Measurements from ENCODE around the gene SLC30A10.
"Not testable (repeated sequence)": the region's sequence is repeated elsewhere in the genome, so short reads cannot be mapped to it uniquely, and the experiment has no call there.

SLC30A10 gene

DNA sequence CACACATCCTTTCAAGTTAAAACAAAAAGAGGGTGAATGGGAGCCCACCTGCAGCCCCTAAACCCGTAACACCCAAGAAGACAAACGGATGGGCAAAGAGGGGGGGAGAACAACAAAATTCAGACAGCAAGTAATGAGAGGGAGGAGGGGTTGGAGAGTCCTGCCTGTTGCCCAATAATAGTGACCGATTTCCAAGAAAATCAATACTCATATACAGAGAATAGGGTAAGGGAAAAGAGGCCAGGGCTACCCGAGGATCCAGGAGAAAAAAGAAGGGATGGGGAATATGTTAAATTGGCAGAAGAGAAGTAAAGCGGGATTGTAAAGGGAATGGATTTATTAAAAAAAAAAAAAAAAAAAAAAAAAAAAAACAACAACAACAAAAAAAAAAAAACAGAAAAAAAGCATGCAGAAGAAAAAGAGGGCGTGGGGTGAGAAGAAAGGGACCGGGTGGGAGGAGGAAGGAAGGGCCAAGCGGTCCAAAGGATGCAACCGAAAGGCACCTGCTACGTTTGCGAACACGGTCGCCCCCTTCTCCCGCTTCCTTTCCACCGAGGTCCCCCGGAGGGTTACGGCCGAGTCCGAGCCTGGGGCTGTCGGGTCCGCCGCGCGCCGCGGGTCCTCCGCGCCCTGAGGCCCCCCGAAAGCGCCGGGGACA is 930 bp downstream of the SLC30A10 start:
- FAIRE-seq = no peak

DNA sequence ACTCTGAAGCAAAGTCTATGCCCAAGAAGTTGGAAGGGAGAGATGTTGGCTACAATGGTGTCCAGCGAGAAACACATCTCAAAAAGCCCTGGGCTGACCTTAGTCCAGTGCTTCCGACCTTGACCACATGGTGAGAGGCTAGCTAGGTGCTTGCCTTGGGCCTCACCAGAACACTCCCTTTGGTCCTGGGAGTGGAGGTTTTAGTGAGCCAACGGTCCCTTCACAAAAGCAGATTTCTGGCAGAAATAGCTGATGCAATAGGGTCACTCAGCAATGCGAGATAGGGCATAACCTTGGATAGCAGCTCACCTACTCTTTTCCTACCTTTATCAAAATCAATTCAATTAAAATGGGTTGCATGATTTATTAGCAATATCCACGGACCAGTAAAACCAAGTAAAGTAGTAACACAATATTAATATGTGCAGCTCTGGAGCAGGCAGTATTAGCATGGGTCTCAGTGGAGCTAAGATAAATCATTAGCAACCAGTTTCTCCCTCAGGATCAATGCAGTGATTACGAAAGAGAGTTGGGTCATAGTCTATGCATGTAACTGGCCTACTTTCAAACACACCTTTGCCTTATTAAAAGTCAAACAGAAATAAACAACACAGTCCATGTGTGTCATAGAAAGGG is 1.9 kb downstream of the SLC30A10 start:
- FAIRE-seq = peak; percentile 31

DNA sequence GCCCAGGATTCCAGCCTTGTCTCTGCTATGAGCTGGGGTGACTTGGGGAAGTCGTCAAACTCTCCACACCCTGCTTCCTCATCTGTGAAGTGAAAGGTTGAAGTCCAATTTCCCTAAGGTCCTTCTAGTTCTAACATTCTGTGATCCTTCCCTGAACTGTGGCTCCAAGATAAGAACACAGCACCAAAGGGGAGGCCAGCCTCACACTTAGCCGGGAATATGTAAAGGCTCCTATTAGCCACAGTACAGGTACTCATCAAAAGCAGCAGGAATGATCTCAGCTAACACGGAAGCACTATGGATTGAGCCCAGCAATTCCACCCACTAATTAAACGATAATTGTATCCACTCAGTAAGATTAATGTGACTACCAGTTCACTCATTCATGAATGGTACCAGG is 4.0 kb downstream of the SLC30A10 start:
- FAIRE-seq = peak; percentile 93

DNA sequence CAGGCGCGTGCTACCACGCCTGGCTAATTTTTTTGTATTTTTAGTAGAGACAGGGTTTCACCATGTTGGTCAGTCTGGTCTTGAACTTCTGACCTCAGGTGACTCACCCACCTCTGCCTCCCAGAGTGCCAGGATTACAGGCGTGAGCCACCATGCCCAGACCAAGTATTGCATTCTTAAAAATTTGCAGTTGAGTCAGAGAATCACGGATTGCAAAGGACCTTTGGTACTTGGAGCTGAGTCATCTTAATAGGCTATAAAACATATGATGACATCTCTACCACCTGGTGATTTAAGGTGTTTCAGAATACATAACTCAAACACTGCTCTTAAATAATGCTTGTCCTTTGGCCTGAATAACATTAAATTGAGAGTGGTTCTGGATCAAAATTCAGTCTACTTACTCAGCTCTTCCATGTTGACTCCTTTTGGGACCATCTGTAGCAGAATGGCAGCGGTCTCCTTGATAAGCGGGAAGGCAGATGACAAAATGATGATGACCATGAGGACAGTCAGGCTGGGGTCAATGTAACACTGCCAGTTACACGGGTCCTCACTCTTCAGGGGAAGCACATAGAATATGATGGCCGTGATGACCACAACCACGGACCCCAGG is 10.4 kb downstream of the SLC30A10 start:
- FAIRE-seq = peak; percentile 98

DNA sequence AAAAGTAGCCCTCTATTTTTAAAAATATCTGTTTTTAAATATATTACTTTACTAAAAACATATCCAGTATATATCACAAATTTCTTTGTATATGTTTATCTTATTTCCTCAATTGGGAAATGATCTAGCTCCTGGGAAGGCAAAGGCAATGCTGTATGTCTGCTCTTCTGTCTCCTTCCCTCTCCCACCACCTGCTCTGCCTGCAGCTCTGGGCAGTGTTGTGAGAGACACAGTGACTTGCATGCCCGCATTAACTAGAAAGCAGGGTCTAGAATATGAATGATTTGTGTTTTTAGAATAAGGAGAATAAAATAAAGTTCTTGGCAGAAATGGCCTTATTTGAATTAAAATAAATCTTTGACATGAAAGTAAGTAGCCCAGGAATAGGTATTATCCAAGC is 11.1 kb downstream of the SLC30A10 start:
- no peak for FAIRE-seq

DNA sequence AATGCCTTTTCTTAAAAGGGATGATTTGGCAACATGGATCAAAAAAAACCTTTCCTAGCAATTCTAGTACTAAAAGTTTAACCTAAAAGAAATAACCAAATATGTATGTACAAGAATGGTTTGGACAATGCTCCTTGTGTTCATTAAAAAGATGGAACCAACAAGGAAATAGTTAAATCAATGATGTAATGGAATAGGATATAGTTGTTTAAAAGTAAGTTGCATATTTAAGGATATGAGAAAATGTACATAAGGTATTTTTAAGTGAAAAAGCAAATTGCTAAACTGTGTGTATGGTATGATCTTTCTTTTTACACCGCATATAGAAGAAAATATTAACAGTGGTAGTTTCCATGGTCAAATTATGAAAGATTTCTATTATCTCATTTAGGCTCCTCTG is 12.1 kb downstream of the SLC30A10 start:
- FAIRE-seq = peak; percentile 17

DNA sequence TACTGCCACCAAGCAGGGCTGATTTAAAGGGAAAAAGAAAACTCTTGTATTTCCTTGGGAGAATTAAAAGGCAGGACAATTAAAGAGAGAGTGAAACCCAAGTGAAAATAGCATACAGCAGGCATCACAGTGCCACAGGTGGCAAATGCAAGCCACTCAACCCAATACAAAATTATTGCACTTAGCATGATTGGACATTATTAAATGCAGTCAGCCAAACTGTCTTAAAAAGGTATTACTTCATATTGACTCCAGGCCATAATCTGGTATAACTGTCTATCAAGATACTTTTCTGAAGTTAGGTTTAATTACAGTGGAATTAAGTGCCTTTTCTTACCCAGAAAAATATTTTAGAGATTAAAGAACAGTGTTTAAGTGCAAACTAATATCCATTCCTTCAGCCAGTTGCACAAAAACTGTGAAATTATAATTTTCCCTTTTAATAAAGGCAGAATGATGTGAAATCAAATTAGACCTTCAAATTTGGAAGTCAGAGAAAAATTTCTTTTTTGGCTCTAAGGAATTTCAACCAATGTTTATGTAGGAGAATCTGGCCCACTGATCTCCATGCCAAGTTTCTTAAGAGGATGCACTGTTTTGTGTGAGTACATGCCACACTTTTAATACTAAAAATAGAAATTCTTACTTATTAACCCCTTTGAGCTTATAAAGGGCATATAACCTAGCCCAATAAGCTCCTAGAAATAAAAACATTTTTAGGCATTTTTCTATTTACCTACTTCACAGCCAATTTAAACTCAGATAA is 15.2 kb downstream of the SLC30A10 start:
- FAIRE-seq = peak; percentile 96

DNA sequence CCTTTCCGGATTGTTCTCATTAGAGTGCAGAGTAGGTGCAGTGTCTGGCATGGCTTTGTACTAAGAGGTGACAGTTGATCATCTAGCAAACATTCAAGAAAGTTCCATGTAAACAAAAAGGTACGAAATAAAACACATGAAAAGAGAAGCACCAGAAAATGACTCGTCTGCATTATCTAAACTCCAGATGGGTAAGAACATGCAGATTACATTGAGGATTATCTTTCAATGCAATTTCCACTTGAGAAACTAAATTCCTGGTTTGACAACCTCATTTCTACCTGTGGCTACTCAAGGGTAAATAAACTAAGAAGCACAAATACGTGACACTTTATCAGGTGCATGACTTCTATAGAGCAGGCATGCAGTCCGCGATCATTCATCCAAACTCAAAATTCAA is 17.6 kb downstream of the SLC30A10 start:
- FAIRE-seq = no peak

DNA sequence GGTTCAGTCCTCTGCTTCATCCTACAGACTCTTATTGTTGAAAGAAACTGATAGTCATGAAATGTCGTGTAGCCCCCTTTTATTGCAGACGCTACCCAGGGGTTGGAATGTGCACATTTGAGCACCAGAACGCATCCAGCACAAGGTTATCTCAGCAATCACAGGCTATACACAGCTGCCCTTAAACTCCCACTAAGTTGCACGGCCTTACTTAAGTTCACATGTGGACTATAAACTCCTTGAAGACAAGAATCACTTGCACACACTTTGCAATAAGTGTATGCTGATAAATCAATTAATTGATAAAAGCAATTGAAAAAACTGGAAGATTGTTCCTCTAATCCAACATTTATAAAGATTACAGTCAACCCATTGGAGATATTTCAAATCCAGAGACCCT is 18.9 kb downstream of the SLC30A10 start:
- FAIRE-seq = no peak

DNA sequence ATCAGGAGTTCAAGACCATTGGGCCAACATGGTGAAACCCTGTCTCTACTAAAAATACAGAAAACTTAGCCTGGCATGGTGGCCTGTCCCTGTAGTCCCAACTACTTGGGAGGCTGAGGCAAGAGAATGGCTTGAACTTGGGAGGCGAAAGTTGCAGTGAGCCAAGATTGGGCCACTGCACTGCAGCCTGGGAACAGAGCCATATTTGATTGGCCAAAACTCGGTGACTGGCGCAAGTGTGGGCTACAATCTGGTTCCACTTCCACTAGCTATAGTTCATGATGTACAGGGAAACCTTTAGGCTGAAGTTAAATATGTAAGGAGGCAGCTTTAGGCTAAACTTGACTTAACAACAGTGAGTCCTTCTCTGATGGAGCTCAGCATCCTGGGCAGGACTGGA is 20.2 kb downstream of the SLC30A10 start:
- no peak for FAIRE-seq

DNA sequence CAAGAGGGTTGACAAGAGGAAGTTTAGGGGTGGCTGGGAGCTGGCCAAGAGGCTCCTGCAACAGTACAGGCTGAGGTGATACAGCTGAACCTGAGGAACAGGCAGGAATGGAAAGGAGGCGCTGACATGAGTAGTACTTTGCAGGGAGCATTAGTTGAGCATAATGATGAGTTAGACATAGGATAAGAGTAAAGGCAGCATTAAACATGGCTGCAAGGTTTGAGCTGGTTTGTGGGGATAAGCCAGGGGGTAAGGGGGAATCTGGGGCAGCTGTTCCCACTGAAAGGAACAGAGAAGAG is 20.6 kb downstream of the SLC30A10 start:
- FAIRE-seq = no peak

DNA sequence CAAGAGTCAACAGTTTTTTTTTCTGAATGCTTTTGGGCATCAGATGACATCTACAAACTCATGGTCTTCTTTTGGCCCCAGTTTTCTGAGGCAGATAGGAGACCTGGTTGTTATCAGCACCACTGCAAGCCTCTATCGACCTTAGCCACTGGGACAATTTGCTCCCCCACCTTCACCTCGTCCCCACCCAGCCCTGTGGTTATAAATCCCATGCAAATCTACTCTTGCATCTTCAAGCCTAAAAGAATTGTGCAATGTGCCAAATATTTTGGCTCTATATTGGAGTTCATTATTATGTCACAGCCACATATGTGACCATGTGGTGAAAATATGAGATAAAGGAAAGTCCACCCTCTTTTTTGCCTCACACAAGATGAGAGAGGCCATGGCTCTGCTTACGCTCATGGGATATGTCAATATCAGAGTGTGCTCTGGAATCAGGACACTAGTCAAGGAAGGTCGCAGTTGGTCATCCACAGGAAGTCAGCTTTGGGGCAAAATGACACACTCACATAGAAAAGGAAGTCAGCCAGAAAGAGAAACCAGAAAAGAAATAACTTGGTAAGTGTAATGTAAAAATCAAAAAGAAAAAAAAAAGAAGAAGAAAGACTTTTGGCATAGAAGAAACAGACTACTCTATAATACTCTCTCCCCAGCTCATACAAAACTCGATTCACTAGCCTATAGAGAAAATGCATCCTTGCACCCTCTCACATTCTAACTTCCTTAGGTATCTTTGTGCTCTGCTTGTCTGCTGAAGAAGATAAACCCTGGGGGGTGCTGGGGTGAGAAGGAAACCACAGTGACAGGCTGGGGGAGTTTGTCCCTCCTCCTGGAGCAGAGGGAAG is 21.2 kb downstream of the SLC30A10 start:
- FAIRE-seq = no peak

DNA sequence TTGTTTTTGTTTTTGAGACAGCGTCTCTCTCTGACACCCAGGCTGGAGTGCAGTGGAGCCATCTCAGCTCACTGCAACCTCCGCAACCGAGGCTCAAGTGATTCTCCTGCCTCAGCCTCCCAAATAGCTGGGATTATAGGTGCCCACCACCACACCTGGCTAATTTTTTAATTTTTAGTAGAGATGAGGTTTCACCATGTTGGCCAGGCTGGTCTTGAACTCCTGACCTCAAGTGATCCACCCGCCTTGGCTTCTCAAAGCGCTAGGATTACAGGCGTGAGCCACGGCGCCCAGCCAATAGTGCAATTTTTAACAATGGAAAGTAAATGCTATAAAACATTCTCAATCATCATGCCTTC is 21.8 kb downstream of the SLC30A10 start:
- FAIRE-seq = not testable (repeated sequence)

DNA sequence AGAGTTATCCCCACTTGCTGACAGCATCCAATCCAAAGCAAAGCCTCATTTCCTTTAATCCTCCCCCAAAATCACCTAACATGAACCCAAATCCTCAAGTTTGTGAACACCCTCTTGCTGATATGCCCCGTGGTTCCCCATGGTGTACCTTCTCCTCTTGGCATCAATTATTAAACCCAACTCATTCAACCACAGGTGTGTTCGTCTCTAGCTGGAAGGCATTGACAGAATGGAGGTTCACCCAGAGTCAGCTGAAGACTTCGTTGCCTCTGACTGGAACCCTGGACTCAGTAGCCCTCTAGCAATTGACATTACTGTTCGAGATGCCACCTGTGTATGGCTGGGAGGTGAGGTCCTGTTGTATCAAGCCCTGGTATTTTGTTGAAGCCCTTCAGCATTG is 22.8 kb downstream of the SLC30A10 start:
- no peak for FAIRE-seq

DNA sequence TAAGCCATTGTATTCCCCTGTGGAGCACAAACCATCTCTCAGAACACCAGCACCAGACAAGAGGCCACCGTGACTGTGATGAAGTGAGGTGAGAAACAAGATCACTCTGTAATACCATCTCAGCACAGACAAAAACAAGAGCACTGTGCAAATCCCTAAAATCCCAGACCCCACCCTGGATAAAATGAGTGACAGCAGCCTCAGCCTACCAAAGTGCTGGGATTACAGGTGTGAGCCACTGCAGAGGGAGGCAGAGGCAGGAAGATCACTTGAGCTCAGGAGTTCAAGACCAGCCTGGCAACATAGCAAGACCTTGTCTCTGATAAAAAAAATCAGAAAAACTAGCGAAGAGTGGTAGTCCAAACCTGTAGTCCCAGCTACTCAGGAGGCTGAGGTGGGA is 23.4 kb downstream of the SLC30A10 start:
- no peak for FAIRE-seq

DNA sequence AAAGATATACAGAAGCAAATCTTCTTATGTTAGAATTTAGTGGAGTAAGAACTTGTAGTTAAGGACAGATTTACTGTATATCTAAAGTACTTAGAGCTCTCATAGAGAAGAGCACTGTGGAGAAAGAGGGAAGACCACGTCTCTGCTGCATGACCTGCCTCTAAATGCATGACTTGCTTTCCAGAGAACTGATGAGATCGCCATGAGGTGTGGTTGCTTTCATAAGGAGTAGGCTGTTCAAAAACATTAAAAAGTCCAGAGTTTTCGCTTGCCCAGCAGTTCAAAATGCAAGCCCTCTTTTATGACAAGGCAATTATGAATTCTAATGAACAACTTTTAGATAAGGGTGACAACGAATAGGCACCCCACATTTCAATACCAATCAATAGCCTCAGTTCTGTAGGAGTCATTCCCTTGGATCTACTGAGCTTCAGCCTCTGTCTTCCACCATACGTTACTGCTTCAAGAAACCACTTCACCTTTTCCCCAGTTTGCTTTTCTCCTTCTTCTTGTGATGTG is 24.9 kb downstream of the SLC30A10 start:
- FAIRE-seq = no peak

DNA sequence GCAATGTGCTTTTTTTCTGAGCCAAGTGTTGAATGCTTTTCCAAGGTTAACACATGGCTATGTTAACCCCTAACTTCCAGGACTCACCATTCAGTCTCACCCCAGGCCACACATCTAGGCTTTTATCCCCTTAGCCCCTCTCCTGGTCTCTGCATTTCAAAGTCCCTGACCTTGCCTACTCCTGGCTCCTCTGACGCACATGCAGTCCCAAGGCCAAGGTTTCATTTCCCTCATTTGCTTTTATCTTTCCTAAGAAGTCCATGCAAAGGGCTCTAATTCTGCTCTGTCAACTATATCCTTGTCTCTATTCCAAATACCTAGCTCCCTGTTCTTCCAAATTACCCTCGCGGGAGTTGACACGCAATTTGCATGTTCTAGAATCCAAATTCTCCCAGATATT is 25.4 kb downstream of the SLC30A10 start:
- no peak for FAIRE-seq

DNA sequence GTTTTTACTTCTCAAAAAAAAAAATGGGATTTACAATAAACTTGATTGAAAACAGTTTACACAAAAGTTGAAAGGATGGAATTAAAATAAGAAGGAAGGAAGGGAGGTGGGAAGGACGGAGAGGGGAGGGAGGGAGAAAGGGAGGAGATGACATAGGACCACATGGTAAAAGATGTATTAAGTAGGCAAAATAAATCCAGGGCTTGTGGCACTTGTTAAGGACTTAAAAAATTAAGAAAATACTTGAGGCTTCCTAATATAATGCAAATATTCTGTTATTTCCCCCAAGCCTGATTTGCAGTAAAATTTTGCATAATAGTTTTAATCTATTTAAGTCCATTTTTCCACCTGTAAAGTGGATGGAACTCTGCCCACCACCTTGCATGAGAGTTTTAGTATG is 27.5 kb downstream of the SLC30A10 start:
- no peak for FAIRE-seq

DNA sequence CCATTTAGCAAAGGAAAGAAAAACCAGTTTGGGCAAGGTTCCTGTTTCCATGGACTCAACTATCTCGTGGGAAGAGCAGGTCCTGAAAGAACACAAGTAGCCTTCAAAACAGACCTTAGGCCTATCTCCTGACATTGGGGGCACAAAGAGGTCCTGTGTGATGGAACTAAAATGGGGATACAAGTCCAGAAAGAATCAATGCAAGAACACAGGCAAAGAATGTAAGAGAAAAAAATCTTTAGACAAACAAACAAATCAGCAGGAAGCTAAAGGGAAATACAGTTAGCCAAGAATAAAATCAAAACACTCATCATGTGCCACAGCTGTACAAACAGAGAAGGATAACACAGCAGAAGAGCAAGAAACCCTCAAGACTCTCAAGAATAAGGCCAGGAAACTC is 28.2 kb downstream of the SLC30A10 start:
- no peak for FAIRE-seq

DNA sequence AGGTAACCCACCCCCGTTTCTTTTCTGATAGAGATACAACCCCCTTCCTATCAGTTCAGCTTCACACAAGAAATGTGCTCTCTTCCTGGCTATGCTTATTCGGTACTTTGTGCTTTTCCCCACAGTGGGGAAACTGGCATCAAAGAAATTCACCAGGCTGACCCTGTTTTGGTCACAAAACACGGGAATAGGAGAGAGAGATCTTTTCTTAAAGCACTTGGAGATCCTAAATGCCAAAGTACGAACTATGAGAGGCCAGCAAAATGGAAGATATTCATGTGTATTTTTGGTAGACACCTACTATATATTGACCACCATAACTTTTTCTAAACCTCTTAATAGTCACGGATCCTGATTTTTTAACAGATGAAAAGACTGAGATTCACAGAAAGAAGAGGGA is 30.0 kb downstream of the SLC30A10 start:
- no peak for FAIRE-seq

DNA sequence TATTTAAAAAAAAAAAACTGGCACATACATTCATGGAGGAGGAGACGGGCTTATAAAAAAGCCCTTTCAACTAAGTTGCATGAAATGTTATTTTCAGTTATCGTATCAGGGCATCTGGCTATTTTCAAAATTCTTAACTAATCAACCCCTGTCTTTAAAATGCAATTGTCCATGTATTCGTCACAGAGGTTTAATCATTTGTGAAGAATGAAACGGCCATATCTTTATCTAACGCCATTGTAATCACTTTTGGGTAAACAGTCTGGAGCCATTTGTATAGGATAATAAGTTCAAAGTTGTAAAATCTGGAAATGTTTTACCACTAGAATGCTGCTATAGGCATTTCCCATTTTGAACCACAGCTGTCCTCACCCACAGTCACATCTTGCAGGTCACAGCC is 30.4 kb downstream of the SLC30A10 start:
- no peak for FAIRE-seq

DNA sequence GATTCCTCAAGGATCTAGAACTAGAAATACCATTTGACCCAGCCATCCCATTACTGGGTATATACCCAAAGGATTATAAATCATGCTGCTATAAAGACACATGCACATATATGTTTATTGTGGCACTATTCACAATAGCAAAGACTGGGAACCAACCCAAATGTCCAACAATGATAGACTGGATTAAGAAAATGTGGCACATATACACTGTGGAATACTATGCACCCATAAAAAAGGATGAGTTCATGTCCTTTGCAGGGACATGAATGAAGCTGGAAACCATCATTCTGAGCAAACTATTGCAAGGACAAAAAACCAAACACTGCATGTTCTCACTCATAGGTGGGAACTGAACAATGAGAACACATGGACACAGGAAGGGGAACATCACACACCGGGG is 36.1 kb downstream of the SLC30A10 start:
- FAIRE-seq = not testable (repeated sequence)

DNA sequence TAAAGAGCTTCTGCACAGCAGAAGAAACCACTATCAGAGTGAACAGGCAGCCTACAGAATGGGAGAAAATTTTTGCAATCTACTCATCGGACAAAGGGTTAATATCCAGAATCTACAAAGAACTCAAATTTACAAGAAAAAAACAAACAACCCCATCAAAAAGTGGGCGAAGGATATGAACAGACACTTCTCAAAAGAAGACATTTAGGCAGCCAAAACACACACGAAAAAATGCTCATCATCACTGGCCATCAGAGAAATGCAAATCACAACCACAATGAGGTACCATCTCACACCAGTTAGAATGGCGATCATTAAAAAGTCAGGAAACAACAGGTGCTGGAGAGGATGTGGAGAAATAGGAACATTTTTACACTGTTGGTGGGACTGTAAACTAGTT is 36.5 kb downstream of the SLC30A10 start:
- not testable (repeated sequence) for FAIRE-seq
